ENCODE results near the gene RABEP1.
A peak's percentile ranks its signal among the peaks of the same experiment; 100 is the strongest.

Gene RABEP1

DNA sequence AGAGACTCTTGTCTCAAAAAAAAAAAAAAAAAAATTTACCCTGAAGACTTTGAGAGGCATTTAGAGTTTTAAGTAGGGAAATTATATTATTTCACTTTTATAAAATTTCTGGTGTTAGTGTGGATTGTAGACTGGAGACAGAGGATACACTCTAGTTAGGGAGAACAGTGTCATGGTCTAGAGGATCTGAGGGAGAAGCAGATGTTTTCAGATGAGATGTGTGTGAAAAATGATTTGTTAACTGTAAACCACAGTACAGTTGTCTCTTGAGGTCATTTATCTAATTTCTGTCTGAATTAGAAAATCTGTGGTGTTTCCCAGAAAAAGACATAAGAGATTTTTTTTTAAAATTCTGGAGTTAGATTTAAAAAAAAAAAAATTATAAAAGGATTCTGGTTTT, 82.6 kb downstream of the RABEP1 start:
- FAIRE-seq = no peak

DNA sequence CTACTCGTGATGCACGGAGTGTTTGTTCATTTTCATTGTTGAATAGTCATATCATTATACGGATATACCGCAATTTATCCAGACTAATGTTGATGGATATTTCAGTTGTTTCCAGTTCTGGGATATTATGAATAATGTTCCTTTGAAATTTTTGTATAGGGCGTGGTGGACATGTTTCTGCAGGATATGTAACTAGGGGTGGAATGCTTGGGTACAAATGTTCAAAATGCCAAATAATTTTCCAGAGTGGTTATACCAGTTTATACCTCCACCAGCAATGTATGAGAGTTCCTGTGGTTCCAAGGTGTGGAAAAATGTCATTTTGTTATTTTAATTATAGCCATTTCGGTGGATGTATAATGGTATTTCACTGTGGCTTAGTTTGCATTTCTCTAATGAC, 83.7 kb downstream of the RABEP1 start:
- FAIRE-seq = no peak

DNA sequence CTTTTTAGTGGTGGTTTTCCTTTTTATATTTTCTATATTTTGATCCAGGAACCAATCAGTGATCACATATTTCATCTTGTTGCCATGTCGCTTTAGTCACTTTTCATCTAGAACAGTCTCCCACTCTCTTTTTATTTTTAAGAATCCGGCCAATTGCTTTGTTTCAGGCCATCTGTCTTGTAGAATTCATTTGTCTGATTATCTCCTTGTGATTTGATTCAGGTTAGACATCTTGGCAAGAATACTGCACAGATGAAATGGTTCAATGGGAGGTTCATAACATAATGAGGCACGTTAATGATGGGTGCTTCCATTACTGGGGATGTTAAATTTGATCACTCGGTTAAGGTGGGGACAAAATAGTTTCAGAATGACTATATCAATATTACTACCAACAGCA, 88.3 kb downstream of the RABEP1 start:
- FAIRE-seq = no peak

DNA sequence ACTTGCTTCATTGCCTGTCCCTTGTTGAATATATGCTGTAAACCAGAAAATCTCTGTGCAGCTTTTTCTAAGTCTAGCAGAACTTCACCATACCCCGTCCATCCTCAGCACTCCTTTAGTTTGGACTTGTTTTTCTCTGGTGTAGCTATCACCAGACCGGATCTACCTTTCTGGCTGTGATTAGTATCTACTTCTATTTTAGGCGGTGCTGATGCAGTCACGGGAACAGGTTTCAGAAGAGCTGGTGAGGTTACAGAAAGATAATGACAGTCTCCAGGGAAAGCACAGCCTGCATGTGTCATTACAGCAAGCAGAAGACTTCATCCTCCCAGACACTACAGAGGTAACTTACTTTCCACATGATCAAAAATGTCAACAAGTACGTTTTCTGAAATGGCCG, 91.0 kb downstream of the RABEP1 start:
- peak; percentile 88 for FAIRE-seq

DNA sequence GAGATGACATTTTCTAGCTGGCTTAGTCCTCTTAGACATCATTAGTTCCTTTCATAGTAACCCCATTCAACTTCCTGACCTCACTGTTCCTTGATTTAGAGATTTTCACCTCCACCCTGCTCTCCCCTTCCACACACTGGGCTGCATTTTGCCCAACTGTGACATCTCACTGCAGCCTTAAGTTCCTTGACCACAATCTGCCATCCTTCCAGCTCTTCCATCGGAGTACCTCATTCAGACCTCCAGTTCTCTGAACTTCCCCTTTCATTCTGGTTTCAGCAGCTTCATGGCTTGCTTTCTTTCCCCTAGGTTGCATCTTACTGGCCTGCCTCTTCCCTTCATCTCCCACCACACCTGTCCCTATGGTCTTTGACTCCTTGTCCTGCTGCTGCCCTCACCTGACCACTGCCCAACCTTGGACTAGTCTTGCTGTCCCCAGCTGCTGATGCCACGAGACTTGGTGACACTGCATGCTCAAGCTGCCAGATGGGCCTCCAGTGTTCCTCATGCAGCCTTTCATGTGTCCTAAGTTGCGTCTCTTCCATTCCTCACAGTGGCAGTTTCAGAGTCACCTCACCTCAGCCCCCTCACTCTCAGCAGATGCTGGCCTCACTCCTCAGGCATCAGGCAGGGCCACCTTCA, 96.6 kb downstream of the RABEP1 start:
- FAIRE-seq = no peak

DNA sequence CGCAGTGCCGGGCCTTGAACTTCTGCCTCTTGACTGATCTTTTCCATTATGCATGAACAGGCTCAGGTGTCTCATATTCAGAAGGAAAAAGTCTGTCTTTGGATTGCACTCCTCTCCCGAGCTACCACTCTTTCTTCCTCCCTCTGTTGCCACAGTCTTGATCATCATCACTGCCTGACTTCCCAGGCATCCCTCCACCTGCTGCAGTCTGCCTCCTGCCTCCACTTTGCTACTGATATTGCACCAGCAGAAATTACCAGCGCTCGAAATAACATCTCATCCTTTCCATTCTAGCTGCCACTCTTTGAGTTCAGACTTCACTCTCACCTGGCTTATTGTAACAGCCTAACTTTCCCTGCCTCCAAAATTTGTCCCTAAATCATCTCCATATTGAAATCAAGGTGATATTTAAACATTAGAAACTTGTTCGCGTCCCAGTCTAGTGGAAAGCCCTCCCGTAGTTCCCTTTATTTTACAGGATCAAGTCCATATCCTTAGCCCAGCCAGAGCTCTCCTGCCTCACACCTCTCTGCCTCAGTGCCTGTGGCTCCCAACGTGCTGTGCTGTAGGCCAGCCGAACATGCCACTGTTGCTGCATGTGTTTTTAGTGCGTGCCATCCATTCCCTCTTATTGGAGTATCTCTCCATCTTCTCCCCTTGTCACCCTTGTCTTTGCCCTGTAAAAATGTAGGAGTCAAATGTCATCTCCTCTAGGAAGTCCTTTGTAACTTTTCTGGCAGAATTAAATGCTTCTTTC, 97.4 kb downstream of the RABEP1 start:
- no peak for FAIRE-seq

DNA sequence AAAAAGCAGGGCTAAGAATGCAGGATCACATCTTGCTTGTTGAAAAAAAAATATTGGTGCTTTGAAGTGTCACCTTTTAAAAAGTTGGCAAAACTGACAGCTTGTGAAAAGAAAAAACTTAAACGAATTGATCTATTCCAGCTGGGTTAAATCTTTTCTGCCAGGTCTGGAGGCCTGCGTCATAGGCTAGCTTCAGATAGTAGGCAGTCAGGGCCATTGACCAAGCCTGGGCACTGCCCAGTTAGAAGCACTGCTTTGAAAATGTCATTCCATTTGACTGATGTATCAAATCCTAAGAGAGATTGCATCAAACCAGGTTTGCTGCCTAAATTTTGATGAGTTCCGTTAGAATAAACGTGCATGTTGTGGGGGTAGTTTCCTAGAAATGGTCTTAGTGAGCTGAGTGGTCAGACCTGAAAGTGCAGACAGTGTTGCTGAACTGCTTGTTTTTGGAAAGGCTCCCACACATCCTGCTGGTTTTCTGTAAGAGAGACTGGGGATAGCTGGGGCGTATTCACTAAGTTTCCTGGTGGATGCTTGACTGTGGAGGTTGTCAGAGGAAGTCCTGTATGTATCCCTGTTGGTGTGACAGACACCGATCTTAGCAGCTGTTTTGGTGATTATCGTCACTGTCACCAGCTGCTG, 98.5 kb downstream of the RABEP1 start:
- FAIRE-seq = no peak

DNA sequence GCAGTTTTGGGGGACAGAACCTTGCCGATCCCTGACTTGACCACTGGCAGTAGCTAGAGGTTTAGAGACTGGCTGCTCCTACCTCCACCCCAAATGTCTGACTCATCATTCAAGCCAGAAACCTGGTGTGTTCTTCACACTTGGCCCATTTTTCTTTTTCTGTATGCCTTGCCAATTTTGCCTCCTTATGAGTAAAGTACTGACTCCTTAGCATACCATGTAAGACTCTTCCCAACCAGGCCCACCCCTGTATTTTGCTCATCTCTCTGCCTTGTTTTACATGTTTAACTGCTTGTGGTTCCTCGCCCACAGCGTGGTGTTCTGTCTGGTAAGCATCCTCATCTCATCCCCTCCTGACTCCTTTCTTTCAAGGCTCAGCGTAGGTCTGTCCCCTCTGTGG, 99.5 kb downstream of the RABEP1 start:
- FAIRE-seq = no peak

DNA sequence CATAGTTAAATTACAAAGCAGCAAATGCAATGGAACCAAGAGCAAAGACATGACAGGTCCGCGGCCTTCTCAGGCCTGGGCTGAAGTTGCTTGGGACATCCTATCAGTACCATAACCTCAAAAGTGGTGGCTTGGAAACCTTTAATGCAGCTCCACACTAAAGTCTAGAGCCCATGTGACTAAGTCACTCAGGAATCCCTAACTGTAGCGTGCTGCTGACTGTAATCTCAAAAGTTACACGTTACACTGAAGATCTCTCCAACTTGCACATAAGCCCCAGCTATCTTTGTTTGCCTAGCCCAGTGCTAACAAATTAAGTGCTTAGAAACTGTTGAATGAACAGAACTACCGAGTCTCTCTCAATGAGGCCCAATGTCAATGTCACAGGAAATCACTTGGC, 109.6 kb downstream of the RABEP1 start:
- FAIRE-seq = no peak

DNA sequence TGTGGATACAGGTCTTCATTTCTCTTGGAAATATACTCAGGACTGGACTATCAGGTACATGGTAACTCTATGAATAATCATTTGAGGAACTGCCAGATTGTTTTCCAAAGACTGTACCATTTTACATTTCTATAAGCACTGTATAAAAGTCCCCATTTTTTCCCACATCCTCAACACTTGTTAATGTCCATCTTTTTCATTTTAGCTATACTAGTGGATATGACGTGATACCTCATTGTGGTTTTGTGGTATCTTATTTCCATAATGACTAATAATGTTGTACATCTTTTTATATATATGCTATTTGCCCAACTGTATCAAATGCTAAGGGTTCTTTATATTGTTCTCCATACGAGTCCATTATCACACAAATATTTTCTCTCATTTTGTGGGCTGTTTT, 114.5 kb downstream of the RABEP1 start:
- no peak for FAIRE-seq

DNA sequence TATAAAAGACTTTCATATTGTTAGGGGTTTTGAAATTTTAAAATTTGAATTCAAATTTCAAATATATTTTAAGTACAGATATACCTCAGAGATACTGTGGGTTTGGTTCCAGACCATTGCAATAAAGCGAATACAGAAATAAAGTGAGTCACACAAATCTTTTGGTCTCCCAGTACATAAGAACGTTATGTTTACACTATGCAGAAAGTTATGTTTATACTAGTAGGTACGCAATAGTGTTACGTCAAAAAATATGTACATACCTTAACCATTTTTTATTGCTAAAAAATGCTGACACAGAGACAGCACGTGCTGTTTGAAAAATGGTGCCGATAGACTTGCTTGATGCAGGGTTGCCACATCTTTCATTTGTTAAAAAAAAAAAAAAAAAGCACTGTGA, 117.7 kb downstream of the RABEP1 start:
- FAIRE-seq = no peak

DNA sequence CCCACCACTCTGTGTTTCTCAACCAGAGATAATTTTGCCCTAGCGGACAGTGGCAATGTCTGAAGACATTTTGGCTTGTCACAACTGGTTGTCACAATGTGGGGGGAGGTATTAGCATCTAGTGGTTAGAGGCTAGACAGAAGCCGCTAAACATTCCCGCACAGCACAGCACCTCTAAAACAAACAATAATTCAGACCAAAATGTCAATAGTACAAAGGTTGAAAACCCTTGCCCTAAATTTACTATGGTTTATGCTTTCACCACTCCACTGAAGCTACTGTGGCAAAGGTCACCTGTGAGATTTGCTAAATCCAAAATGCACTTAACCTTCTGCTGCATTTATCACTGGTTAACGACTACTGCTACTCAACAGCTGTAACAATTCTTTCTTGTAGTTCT, 123.3 kb downstream of the RABEP1 start:
- FAIRE-seq = no peak

DNA sequence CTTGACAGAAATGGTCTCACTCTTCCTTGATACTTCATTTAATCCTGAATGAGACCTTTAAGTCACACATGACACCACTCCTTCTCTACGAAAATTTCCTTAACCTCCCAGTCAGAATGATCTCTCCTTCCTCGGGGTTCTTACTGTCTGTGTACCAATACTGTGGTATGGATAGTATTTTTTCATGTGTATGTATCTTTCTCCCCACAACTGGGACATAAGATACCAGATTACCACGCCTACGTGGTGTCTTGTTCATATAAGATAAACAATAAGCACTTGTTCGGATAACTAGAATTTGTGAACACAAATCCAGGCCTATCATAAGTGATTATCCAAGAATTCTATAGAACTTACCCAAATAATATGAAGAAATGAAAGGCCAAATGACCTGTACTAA, 126.1 kb downstream of the RABEP1 start:
- no peak for FAIRE-seq

DNA sequence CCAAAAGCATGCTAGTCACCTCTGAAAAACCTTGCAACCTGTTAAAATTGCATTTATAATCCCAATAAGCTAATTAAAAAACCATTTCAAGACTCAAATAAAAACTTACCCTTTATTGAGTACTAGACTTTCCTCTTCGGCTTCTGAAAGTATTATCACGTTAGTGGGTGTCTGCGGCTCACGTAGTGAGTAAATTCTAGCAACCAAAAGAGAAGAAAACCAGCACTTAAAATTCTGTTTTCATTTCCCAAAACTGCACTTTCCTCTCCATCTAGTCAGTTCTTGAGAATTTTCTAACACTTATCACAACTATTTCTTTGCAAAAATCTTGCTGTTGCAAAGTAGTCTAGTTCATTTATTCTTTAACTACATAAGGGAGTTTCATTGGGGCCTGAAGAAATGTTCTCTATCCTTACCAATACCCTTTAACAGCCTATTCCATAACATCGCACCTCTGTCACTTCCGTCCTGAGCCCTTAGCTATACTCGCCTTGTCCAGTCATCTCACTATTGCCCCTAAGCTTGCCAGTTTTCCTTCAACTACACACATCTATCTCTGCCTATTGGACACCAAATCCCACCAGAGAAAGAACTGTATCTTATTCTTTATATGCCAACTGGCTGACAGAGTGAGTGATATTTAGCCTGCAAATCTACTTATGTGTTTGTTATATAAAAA, 128.6 kb downstream of the RABEP1 start:
- FAIRE-seq = no peak

DNA sequence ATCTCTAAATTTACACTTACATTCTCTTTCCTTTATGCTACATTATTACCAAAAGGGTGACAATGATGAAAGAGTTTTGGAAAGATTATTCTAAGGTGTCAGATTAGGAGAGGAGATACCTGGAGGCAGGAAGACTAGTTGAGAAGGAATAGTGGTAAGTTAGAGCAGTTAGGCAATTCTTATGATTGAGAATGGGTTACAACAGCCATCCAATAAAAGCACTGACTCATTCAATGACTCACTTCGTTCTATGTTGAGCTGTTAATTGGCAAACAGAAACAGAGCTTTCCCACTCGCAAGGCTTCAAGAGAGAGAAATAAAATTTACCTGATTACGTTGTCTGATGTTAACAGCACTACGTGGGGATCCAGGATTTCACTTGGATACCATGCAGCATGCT, 131.6 kb downstream of the RABEP1 start:
- FAIRE-seq = no peak

DNA sequence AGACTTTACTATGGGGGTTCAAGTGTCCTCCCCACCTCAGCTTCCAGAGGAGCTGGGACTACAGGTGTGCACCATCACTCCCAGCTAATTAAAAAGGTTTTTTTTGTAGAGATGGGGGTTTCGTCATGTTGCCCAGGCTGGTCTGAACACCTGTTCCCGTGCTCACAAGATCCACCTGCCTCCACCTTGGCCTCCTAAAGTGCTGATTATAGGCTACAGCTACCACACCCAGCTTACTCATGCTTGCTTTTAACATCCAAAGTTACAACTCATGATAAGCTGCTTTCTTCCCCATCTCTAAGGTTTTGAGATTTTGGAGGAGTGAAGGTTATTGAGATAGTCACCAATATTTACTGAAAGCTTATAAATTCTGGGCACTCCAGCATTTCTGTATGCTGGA, 134.8 kb downstream of the RABEP1 start:
- FAIRE-seq = no peak

DNA sequence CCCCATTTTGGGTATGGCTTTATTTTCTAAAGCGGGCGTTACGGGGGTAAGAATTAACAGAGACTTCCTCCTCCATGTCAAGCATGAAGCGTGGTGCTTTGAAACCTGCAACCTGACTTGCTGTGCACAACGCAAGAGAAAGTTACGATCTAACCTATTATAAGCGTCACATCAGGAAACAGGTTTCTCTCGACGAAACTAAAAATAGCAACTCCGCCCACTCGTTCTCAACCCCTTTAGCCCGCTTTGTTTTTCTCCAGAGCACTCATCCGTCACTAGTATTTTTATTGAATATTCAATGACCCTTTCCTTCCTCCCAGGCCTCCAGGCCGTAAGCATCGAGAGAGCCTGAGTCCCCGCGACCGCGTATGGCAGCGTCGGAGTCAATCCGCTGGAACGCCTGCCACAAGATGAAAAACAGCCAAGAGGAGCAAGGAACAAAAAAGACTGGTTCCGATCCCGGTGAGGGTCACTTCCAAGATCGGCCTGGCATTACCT, 136.8 kb downstream of the RABEP1 start:
- FAIRE-seq = no peak

DNA sequence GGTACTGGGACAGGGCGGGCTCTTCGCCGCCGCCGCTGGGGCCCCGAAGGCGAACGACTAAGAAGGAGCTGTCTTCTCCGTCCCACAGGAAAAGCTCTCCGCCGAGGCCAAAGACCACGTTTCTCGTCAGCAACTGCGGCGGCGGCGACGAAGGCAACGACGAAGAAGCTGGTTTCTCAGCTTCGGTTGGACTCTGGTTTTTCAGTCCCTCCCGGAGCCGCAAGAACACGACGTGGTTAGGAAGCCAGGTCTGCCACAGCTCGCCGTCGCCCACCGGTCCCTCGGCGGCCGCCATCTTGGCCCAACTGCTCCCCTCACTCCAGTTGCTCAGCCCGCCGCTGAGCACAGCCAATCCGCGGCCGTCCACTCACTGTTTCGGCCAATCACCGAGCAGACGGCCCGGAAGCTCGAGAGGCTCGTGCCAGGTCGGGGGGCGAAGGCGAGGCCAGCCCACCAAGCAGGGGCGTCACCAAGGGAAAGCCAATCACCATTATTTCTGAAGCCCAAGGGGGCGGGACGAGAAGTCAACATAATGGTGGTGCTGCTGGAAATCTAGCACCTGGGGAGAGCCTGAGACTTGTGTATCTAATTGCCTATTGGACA, 137.4 kb downstream of the RABEP1 start, which contains the start of gene NUP88:
TSS of gene NUP88 (minus strand) at position 307 of the 603 bp plus-strand sequence. CDS start at position 295, 12 bp downstream.
- FAIRE-seq = no peak

DNA sequence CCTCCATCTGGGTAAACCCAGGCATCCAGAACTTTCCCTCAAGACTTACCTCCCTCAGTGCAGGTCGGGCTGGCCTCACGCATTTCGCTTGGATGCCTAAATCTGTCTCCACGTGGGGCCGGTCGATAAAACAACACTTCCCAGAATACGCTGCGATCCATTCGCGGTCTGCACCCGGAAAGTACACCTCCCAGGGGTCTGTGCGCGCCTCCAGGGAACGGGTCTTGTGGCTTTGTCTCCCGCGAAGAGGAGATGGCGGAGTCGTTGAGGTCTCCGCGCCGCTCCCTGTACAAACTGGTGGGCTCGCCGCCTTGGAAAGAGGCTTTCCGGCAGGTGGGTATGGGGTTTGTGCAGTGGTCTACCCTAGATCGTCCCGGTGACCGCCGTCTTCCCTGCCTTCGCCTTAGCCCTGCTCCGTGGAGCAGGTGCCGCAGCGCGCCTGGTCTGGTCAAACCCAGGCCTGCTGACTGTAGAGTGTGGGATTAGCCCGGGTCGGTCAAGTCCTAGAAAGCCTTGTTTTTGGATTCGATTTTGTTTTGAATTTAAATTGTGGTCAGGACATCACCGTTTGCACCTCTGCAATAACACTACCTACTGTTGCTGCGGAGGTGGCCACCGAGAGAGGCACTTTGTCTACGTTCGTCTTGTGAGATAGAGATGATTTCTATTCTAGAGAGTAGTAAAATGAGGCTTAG, 138.0 kb downstream of the RABEP1 start, which contains the start of gene RPAIN:
TSS of gene RPAIN (plus strand) at position 224 of the 695 bp plus-strand sequence. CDS start at position 253, 29 bp downstream.
- no peak for FAIRE-seq

DNA sequence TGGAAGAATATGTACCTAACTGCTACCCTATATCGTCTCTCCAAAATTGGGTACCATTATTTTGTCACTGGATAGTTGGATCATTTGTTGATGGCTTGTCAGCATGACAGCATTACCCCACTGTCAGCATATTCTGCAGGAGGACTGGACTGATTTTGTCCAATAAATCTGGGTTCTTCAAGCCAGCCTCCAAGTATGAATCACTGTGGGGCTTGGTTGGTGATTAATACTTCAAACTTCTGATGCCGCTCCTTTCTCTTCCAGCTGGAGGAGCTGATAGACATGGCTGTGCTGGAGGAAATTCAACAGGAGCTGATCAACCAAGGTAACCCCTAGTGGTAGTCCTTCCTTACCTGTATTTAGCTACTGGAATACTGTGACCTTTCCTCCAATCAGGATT, 140.4 kb downstream of the RABEP1 start:
- FAIRE-seq = no peak

DNA sequence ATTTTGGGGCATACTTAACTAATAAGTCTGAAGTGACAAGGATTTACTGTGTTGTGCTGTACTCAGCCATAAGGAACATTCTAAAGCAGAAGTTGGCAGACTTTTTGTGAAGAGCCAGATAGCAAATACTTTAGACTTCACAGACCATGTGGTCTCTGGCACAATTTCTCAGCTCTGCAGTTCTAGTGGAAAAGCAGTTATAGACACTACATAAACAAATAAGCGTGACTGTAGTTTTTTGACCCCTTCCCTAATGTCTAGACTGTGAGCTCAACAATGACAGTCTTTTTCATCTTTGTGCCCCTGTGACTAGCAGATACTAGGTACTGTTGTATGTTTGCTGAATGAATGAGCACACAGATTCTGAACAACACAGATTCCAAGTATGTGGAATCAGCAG, 142.8 kb downstream of the RABEP1 start:
- FAIRE-seq = no peak

DNA sequence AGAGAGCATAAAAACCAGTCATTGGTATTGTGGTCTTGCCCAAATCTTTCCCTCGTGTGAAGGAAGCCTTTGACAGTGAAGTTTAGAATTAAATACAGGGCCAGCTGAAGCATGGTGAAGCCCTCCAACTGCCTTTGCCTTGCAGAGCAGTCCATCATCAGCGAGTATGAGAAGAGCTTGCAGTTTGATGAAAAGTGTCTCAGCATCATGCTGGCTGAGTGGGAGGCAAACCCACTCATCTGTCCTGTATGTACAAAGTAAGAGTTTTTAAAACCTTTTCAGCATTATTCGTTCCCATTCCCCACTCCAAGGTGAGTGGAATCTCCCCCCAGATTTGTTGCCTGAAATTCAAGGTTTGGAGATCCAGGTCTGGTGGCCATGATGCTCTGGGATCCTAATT, 143.7 kb downstream of the RABEP1 start:
- FAIRE-seq = no peak
